Stimulated activated CD8-positive, alpha-beta memory T cell treated with anti-CD3 and anti-CD28 coated beads, Interleukin-7, amount 100 ng/mL, for 24 hours (primary cell): ENCODE data around the gene SLC49A4.
"Not testable (repeated sequence)": the region's sequence is repeated elsewhere in the genome, so short reads cannot be mapped to it uniquely, and the experiment has no call there.

Source experiments
- DNase-seq: peaks from one replicate; pipeline ENCODE4 v3.0.0-alpha.2; 2020; ENCODE audit warnings: low read depth

Gene SLC49A4, protein sequence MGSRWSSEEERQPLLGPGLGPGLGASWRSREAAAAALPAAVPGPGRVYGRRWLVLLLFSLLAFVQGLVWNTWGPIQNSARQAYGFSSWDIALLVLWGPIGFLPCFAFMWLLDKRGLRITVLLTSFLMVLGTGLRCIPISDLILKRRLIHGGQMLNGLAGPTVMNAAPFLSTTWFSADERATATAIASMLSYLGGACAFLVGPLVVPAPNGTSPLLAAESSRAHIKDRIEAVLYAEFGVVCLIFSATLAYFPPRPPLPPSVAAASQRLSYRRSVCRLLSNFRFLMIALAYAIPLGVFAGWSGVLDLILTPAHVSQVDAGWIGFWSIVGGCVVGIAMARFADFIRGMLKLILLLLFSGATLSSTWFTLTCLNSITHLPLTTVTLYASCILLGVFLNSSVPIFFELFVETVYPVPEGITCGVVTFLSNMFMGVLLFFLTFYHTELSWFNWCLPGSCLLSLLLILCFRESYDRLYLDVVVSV

DNA sequence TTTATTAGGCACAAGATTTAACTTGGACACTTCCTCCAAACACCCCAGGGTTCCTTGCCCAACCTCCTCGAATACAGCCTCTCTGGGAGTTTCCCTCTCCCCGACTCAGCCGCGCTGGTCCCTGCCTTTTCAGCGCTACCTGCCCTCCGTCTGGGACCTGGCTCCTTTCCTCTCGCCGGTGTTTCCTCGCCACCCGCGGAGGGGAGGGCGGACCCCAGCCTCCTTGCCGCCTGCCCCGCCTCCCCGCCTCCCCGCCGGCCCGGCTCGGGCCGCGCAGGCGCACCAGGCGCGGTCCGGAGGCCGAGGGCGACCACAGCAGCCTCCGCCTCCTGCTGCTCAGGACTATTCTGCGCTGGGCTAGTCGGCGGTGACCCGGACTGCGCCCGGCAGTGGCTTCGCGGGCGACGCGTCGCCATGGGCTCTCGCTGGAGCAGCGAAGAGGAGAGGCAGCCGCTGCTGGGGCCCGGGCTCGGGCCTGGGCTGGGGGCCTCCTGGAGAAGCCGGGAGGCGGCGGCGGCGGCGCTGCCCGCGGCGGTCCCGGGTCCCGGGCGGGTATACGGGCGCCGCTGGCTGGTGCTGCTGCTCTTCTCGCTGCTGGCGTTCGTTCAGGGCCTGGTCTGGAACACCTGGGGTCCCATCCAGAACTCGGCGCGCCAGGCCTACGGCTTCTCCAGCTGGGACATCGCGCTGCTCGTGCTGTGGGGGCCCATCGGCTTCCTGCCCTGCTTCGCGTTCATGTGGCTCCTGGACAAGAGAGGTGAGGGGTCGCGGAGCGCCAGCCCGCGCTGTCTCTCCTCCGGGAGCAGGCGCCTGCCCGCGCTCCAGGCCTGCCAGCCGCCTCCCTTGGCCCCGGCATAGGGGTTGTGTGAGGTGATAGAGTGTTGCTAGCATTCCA is at the start of gene SLC49A4:
Gene SLC49A4, plus strand, starts transcription at position 291 of the 895 bp plus-strand sequence. Its CDS starts 124 bp downstream, at position 415.
- DNase-seq = peak; percentile 35

DNA sequence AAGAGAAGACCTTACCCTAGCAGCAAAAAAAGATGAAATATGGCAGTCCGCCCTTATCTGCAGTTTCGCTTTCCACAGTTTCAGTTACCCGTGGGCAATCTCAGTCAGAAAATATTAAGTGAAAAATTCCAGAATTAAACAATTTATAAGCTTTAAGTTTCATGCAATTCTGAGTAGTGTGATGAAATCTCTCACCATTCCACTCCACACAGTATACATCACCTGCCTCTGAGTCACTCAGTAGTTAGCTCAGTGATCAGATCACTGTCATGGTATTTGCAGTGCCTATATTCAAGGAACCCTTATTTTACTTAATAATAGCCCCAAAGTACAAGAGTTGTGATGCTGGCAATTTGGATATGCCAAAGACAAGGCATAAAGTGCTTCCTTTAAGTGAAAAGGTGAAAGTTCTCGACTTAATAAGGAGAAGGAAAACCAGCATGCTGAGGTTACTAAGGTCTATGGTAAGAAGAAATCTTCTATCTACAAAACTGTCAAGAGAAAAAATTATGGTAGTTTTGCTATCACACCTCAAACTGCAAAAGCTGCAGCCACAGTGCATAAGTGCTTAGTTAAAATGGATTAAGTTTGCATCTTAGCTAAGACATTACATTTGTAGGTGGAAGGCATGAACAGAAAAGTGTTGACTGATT is 49.4 kb upstream of the SLC49A4 start:
- DNase-seq = no peak

DNA sequence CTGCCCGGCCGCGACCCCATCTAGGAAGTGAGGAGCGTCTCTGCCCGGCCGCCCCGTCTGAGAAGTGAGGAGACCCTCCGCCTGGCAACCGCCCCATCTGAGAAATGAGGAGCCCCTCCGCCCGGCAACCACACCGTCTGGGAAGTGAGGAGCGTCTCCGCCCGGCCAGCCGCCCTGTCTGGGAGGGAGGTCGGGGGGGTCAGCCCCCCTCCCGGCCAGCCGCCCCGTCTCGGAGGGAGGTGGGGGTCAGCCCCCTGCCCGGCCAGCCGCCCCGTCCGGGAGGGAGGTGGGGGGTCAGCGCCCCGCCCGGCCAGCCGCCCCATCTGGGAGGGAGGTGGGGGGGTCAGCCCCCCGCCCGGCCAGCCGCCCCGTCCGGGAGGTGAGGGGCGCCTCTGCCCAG is 47.6 kb upstream of the SLC49A4 start:
- not testable (repeated sequence) for DNase-seq

DNA sequence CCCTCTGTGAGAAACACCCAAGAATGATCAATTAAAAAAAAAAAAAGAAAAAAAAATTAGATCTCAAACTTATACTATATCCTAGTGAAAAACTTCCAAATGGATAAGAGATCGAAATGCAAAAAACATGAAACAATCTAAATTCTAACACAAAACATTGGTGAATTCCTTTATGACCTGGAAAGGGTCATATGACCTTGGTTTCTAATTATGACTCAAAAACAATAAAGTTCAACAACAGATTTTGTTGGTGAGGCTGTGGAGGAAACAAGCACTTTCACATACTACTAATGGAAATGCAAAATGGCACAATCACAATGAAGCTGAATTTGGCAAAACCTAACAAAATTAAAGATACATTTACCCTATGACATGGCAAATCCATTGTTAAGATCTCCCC is 46.5 kb upstream of the SLC49A4 start:
- no peak for DNase-seq

DNA sequence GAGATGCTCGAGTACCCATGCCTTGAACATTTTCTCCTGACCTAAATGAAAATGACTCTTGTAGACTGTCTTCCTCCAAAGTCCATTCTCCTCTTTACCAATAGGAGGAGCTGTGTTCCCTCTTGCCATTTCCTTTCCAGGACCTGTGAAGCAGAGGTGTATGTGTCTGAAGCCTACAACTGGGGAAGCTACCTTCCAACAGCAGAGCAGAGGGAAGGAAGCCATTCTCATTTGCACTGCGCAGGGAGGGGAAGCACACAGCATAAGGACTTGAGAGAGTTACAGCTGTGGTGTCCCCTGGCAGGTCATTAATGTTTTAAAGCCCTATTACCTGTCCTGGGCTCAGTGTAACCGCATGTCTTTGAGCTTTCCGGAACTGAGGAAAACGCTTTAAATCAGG is 39.9 kb upstream of the SLC49A4 start:
- DNase-seq = no peak

DNA sequence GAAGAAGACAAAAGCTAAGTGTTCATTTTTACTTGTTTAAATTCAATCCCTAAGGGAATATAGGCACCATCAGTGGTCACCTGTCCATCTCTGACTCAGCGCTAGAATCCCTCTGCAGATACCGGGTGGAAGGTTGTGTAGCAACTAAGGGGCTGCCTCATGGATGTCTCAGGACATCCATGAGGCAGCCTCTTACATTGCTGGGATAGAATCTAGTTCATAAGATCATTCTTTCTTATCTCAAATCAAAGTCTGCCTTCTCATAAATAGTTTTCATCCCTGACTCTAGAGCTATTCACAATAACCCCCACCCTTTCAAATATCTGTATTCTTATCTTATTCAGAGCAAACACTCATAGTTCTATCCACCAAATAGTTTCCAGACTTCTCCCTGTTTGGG is 39.4 kb upstream of the SLC49A4 start:
- no peak for DNase-seq

DNA sequence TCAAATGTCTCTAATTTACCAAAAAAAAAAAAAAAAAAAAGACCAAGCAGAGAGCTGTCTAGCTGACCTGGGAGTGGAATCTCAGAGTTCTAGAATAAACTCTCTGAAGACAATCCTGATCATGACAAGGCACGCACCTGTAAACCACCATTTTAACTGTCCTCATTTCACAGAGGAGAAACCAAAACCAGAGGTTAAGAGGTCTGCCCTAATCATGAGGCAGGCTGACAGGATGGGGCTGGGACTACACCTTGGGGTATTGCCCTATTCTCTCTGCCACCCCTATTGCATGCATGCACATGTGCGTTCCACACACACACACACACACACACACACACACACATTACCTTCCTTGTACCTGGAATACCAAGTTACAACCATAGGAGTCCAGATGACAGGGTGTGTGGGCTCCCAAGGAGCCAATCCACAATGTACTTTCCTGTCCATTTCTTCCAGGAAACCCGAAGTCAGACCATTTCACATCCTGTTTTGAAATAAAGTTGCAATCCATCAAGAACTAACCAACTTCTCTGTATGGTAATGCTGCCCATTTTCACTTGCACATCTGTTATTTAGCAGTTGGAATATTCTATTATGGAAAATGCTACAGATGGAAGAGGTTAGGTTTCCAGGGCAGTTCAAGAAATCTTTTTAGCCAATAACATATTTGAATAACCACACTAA is 35.9 kb upstream of the SLC49A4 start:
- DNase-seq = no peak

DNA sequence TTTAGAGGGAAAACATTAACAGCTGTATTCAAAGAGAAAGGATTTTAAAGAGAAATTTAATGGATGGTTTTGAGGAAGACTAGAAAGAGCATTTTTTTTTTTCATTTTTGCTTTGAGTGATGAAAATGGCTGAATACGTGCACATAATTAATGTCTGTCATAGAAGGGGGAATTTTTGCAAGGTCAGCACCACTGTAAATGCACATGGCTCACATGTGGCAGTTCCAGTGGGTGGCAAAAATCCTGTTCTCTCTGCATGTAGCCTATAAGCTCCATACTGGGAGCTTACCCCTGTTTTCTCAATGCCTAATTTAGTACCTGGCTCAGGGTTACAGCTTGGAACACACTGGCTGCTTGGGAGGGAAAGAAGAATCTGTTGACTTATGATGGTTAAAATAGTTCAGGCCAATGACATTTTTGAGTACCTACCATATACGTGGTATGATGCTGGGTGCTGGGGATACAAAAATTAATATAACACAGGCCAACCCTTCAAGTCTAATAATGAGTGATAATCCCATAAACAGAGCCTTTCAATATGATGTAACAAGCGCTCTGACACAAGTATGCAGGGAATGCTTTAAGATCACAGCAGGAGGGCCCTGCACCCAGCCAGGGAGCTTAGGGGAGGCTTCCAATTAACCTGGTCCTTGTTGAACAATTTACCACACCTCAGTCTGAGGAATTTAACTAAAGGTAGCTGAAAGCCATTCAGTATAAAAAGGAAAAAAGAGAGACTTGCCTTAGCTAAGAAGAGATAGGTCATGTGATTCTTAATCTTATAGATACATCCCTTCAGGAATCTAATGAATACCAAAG is 34.2 kb upstream of the SLC49A4 start:
- no peak for DNase-seq

DNA sequence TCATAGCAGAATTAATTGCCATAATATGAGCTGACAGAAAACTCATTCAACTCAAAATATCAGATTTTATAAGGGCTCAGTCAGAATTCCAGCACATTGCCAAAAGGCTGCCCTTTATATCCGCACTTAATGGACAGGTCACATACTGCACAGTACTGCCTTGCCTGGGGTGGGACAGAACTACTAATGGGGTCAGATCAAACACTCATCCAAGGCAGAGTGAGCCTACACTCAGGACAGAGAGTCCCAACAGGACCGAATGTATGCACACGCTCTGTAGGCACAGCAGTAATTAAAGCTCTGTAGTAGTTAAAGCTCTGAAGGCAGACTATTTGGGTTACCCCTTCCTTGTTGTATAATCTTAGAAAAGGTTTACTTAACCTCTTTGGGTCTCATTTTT is 28.4 kb upstream of the SLC49A4 start:
- DNase-seq = no peak

DNA sequence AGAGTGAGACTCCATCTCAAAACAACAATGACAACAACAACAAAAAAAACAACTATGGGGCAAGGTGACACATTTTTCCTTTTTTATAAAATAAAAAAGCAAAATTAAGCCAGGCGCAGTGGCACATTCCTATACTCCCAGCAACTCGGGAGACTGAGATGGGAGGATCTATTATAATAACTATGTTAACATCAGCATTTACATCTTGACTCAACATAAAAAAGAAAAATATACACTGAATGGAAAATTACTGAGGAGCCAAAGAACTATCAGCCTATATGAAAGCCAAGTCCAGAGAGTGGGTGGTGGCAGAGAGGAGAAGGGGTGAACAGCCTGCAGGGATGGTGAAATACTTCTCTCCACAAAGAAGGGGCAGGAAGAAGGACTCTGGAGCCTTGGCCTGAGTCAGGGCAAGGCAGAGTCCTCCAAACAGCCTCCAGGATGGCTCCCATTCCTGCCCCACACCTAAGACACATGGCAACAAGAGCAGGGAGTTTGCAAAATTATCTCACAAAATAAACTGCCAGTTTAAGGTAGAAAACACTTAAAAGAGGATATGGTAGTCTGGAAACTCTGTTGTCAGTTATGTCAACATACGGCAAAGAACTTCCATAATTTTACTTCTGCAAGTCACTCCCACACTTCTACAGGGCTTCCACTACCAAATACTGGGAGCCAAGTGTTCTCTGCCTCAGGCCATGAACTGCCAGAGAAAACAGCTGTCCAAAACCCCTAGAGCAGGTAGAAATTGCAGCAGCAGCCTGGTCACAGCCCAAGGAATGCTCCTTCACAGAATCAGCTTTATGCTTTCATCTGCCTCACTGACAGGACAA is 27.1 kb upstream of the SLC49A4 start:
- no peak for DNase-seq

DNA sequence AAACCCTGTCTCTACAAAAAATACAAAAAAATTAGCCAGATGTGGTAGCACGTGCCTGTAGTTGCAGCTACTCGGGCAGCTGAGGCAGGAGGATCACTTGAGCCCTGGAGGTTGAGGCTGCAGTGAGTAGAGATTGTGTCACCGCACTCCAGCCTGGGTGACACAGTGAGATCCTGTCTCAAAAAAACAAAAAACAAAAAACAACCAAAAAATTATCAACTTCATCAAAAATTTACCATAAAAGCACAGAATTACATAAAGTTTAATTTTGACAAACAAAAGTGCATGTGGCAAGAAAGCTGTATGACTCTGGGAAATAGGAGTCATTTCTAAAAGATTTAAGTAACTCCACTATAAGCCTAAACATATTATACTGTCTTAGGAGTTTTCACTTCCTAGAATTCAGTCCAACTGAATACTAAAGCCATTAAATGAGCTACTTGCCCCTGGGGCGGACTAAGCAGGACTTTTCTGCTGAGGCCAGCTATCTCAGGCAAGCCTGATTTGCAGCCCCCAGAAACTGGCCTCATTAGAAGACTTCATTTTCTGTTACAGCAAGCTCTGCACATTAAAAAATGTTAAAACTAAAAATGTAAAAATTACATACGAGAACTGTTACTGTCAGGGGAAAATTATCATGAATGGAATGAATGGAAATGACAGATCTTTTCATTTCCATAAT is 24.2 kb upstream of the SLC49A4 start:
- DNase-seq = no peak

DNA sequence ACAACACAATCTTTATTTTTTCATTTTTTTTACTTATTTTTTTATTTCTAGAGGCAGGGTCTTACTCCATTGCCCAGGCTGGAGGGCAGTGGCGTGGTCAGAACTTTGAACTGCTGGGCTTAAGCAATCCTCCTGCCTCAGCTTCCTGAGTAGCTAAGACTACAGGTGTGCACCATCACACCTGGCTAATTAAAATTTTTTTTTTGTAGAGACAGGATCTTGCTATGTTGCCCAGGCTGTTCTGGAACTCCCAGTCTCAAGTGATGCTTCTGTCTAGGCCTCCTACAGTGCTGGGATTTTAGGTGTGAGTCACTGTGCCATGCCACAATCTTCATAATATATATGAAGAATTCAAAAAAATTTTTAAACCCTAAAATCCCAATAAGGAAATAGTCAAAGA is 22.0 kb upstream of the SLC49A4 start:
- no peak for DNase-seq

DNA sequence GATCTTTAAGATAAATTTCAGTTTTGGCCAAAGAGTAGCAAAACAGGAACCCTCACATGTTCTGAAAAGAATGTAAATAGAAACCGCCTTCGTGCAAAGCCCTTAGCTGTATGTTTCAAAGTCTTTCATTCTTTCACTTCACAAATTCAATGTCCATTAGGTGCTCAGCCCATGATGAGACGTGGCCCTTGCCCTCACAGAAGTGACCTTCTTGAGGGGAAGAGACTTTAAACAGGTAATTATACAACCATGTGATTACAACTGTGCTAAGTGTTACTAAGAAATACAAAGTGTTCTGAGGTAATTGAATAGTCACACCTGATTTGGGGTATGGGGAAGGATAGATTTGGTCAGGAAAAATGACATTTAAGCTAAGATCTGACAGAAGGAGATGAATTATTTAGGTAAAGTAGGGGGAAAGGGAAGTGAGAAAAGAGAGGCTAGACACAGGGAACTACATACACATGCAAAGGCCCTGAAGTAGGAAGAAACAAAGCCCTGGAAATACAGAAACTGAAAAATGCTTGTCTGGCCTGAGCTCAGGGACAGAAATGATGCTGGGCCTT is 20.8 kb upstream of the SLC49A4 start:
- DNase-seq = no peak

DNA sequence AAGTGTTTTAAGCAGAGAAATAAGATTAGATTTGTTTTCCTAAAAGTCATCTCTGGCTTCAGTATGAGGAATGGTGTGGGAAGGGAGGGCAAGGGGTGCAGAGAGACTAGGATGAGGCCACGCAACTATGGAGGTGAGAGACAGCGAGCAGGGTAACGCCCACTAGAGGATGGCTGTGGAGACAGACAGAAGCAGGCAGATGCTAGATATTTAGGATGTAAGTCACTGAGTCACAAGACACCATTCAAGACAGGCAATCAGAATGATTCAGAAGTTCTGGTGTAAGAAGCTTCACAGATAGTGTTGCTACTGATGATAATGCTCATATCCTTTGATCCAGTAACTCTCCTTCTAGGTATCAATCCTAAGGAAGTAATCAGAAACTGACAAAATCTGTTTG is 20.3 kb upstream of the SLC49A4 start:
- DNase-seq = no peak

DNA sequence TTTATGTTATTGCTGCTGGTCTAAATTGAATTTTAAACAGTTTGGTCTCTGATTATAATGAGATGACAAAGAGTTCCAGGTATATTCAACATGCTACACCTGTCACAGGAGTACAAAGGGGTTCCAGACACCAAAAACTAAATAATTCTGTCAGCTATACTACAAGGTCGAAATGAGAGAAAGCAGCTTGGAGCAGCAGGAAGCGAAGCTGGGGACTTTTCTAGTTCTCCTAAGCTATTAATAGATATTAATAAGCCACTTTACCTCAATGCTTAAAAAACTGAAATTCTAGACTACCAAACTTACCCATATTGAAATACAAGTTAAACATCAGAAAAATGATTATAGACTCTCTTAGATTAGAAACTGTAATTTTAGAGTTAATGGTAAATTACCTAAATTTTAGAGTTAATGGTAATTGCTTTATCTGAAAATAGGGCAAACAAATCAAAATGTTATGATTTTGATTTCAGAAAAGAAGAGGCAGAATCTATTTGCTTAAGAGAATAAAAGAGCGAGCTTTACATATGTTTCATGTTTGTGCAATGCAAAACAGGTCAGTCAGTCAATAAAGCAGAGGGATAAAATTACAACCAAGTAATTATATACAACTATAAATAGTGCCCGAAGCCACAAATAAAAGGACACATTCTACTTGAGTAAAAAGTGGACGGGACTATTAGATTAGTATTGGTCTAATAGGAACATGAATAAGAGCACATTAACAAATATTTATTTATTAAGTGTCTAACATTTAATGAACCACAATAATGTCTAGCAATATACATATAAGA is 18.0 kb upstream of the SLC49A4 start:
- DNase-seq = no peak

DNA sequence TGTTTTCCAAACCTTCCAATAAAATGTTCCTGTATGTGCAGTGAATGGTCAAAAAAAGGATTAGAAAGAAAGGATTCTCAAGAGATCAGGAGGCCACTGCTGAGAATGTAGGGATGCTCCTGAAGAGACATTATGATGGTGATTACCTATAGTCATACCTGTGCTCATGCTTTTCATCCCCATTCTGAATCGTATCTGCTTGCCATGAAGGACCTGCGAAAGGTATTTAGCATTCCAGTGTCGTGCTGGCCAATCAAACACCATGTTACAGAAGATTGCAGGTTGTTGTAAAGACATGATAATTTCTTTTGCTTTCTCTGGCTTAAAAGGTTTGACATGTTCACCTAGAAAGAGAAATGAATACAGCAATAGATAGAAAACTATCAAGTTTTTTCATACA is 17.3 kb upstream of the SLC49A4 start:
- DNase-seq = no peak

DNA sequence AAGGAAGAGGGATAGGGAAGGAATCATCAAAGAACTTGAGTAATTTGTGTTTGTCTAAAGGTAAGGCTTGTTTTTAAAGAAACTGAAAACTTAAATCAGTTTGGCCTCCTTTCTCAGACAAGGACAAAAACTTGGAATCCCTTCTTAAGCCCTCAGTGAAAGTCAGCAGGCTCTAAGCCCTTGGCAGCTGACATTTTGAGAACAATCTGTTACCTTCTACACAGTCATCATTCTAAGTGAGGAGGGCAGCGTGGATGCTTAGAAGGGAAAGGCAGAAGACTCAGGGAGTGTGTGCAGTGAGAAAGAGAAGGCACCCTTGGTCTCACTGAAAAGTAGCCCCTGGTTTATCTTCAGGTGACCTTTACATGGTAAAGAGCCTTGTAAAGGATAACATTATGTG is 12.1 kb upstream of the SLC49A4 start:
- DNase-seq = no peak

DNA sequence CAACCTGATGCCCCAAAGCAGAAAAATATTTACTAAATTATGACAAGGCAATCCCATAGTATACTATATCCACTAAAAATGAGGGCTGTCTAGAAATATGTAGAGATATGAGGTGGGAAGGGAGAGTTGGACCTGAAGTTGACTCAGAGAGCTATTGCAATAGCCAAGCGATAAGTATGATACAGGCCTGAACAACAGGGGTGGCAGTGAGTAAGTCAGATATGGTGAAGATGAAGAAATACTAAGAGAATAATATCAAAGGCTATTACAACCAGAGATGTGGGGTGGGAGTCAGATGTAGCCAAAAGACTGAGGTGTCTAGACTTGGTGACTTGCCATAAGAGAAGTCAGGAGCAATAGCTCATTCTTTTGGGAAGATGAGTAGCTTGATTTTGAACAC is 10.4 kb upstream of the SLC49A4 start:
- no peak for DNase-seq
